ENCODE measurements around the gene PDIA4.

DNA sequence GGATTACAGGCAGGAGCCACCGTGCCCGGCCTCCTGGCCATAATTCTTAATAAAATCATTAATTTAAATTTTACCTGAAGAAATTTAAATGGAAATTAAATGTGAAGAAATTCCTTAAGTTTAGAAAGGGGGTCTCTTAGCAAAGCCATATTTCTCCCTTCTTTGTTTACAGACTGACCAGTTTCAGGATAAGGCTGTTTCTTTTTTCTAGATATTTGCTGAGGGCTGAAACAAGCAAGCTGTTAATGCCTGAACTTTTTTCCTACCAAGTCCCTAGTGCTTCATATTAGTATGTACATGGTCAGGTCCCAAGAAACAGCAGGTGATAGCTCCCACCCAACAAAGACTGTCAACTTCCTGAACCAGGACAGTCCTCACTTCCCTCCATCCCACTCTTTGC lies 18.1 kb upstream of the PDIA4 start:
- TF ChIP-seq, protein P1, sequence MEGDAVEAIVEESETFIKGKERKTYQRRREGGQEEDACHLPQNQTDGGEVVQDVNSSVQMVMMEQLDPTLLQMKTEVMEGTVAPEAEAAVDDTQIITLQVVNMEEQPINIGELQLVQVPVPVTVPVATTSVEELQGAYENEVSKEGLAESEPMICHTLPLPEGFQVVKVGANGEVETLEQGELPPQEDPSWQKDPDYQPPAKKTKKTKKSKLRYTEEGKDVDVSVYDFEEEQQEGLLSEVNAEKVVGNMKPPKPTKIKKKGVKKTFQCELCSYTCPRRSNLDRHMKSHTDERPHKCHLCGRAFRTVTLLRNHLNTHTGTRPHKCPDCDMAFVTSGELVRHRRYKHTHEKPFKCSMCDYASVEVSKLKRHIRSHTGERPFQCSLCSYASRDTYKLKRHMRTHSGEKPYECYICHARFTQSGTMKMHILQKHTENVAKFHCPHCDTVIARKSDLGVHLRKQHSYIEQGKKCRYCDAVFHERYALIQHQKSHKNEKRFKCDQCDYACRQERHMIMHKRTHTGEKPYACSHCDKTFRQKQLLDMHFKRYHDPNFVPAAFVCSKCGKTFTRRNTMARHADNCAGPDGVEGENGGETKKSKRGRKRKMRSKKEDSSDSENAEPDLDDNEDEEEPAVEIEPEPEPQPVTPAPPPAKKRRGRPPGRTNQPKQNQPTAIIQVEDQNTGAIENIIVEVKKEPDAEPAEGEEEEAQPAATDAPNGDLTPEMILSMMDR (IDR thresholded peaks at IDR 0.05), result no peak
- TF ChIP-seq POLR2A (IDR thresholded peaks at IDR 0.05), result no peak

Data from heart left ventricle (tissue), 13 donors.